ENCODE measurements around the gene ESF1.

The ESF1 gene

GRCh38 chr20:13671916-13672378, 112.8 kb downstream of the ESF1 start:
- DNase-seq = no peak

DNA sequence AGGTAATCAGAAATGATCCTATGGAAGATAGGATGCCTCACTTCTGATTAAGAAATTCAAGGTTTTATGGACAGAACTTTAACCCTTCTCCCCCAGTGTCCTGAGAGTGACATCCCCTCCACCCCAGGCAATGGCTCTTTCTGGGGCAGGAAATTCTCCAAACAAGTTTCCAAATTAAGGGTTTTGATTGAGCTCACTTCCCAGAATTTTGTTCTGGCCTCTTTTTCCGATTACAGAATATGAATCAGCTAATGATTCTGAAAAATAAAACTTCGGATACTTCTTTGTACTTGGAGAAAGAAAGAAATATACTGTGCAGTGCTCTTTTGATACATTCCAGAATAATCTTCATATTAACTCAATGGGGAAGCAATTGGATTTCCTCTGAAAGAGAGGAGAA, 113.2 kb downstream of the ESF1 start:
- no peak for DNase-seq

DNA sequence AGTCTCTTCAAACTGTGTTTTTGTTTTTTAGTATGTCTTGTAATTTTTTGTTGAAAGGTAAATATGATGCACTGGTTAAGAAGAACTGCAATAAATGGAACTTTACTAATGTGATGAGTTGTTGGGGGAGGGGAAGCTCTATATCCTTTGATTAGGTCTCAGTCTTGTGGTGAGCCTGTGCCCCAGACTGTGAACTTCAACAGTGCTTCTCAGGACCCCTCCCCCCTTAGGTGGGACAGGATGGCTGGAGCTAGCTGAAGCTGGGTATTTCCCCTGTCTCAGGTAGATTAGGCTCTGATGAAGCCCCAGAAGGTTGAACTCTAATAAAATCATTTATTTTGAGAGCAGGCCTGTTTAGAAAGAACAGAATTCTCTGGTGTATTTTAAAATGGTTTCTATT, 114.6 kb downstream of the ESF1 start:
- DNase-seq = no peak

DNA sequence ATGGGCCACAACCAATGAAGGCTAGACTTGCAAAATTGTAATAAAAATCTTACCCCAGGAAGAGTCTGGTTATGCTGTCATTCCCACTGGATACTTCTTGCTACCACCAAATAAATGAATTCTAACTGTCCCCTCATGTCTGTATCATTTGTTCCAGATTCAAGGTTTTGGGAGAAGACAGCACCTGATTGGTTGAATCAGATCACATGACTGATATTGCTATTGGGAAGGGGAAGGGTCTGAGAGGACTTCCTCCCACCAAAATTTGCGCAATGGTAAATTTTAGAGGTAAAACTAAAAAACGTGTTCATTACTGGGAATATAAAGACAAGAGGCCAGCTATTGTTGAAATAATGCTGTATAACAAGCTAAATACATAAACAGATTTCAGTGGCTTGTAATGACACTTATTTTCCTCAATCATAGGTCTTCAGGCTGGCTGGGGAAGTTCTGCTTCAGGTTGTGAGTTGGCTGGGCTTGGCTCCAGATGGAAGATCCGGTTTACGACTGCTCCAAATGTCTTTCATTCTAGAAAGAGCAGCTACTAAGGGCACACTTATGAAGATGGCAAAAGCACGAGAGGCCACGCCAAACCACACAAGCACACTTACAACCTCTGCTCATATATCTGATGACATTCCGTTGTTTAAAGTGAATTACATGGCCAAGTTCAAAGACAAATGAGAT, 118.9 kb downstream of the ESF1 start:
- DNase-seq = no peak

All from NCI-H2107 (cell line).